ENCODE measurements around the gene FLT3. TPM values are rescaled to one million over a fixed set of nuclear protein-coding genes. Genes with fewer than 3 reads are reported as not detected.

The FLT3 gene
- total and polyA plus RNA-seq, 2 of the 13 experiments (the other 11 are each of a cell fraction or from before 2014, with no cell fraction given) = not detected

GRCh38 chr13:28041501-28041900 lies 58.9 kb downstream of the FLT3 start (continued):
- TF ChIP-seq ELF4 (CRISPR knock-in tag; IDR thresholded peaks at IDR 0.05; ENCODE audit: borderline replicate concordance) (no peak), ZMYM2 (CRISPR knock-in tag; IDR thresholded peaks at IDR 0.05) (no peak), FLYWCH1 (CRISPR knock-in tag; IDR thresholded peaks at IDR 0.05) (no peak), ZNF879 (CRISPR knock-in tag; IDR thresholded peaks at IDR 0.05) (no peak), HMGXB3 (CRISPR knock-in tag; IDR thresholded peaks at IDR 0.05; ENCODE audit: borderline replicate concordance) (no peak)

- Histone ChIP-seq H3K36me3 (replicated peaks in 1 of 2; ENCODE audit: control insufficient read depth in 1 of 2, insufficient read depth in 2 of 2, low read length in 2 of 2) (no peaks in the 10 kb centered on the region), H3K27ac (ENCODE audit: extremely low read length, insufficient read depth, low read length) (no peak overlapping the region), H3K9ac (ENCODE audit: insufficient read depth, low read depth, low read length) (no peak overlapping the region), H3K79me2 (ENCODE audit: insufficient read depth, low read length) (no peaks in the 10 kb centered on the region), H3K27me3 (ENCODE audit: control insufficient read depth in 1 of 2, insufficient read depth in 2 of 2, low read length in 2 of 2) (no peaks in the 10 kb centered on the region; a peak in 1 of 5 replicates), H3K9me3 (ENCODE audit: low read length) (no peaks in the 10 kb centered on the region), H4K20me1 (ENCODE audit: insufficient read depth, low read length) (no peaks in the 10 kb centered on the region), H2AFZ (ENCODE audit: low read length) (no peak overlapping the region), H3K4me2 (ENCODE audit: low read depth, low read length) (no peak overlapping the region), H3K4me1 (ENCODE audit: insufficient read depth, low read length) (no peaks in the 10 kb centered on the region), H3K4me3 (replicated peaks in 1 of 3; ENCODE audit: insufficient read depth in 1 of 3, low read depth in 2 of 3, low read length in 3 of 3) (no peak overlapping the region)
- in situ Hi-C loops (cut with HindIII; ENCODE audit: extremely low pct_ligation_motif_present, low pct_unique_long_range_greater_than_20kb) = no loop called here
- WGBS (ENCODE audit: low lambda C conversion rate) = 64% methylated on average over 4 of the region's 4 CpGs
- intact Hi-C loops (cut with micrococcal nuclease; ENCODE audit: unreplicated experiment) = no loop called here
- FAIRE-seq (no peak), DNase-seq (ENCODE audit: low spot score) (no peak), ATAC-seq (no peak)
- ChIA-PET CTCF (ENCODE audit: low intra/inter-chr PET ratio, low total read pairs) (no interaction called here), POLR2A (no interaction called here)
- no TSS peak for BruUV-seq (replicated peaks)
- no peak for TF ChIP-seq ZNF646 (CRISPR knock-in tag; IDR thresholded peaks at IDR 0.05)
- no peak for TF ChIP-seq GATAD2A (CRISPR knock-in tag; IDR thresholded peaks at IDR 0.05)
- TF ChIP-seq ZNF678 (CRISPR knock-in tag; IDR thresholded peaks at IDR 0.05) = no peak
- TF ChIP-seq ARID3A (IDR thresholded peaks at IDR 0.05; ENCODE audit: low read depth, low read length) = no peak
- no peak for TF ChIP-seq ZNF264 (CRISPR knock-in tag; IDR thresholded peaks at IDR 0.05)
Measured at GRCh38 chr13:28041031-28041461, 59.3 kb downstream of the FLT3 start.
